GM23338 (cell line): ENCODE measurements around the gene CLOCK. TPM values are rescaled to one million over a fixed set of nuclear protein-coding genes. Genes with fewer than 3 reads are reported as not detected.

Experiments used
- ATAC-seq: fragments of 200-7000 bp; cut with Tn5 transposase; 3 replicates; pipeline ENCODE4 v1.9.1; 2020
- DNase-seq: peaks from one replicate; pipeline ENCODE4 v3.0.0-alpha.2; 2015; ENCODE audit warnings: low spot score
- H2AFZ ChIP-seq: fragments of 200-600 bp; sonication (generic); 2 replicates; pipeline ENCODE4 v1.8.0; 2016; ENCODE audit warnings: antibody characterized with exemption, mild to moderate bottlenecking, moderate library complexity
- H3F3A ChIP-seq: fragments of 200-600 bp; sonication (generic); replicated peaks from 2 replicates; pipeline ENCODE4 v1.8.0; 2017; ENCODE audit warnings: antibody characterized with exemption, mixed run types, low read depth
- H3K27ac ChIP-seq: fragments of 200-600 bp; sonication (generic); 2 replicates; pipeline ENCODE4 v1.6.1; 2016; ENCODE audit warnings: low read depth
- H3K27me3 ChIP-seq: fragments of 200-600 bp; sonication (generic); 2 replicates; pipeline ENCODE4 v1.8.0; 2016; ENCODE audit warnings: mild to moderate bottlenecking, mixed run types, moderate library complexity; ENCODE audit not compliant: insufficient read depth
- H3K36me3 ChIP-seq: fragments of 200-600 bp; sonication (generic); 2 replicates; pipeline ENCODE4 v1.8.0; 2016; ENCODE audit warnings: mild to moderate bottlenecking; ENCODE audit not compliant: insufficient read depth
- H3K4me1 ChIP-seq: fragments of 200-600 bp; sonication (generic); 2 replicates; pipeline ENCODE4 v1.8.0; 2016; ENCODE audit warnings: mild to moderate bottlenecking, moderate library complexity; ENCODE audit not compliant: insufficient read depth
- H3K4me2 ChIP-seq: fragments of 200-600 bp; sonication (generic); 2 replicates; pipeline ENCODE4 v1.7.1; 2017; ENCODE audit warnings: mixed run types
- H3K4me3 ChIP-seq: fragments of 200-600 bp; sonication (generic); 2 replicates; pipeline ENCODE4 v1.6.1; 2016; ENCODE audit warnings: mixed run types
- H3K79me2 ChIP-seq: fragments of 200-600 bp; sonication (generic); replicated peaks from 2 replicates; pipeline ENCODE4 v1.8.0; 2017; ENCODE audit warnings: mild to moderate bottlenecking; ENCODE audit not compliant: insufficient read depth
- H3K9me2 ChIP-seq: fragments of 200-600 bp; sonication (generic); 2 replicates; pipeline ENCODE4 v1.8.0; 2017; ENCODE audit not compliant: insufficient read depth
- H4K20me1 ChIP-seq: fragments of 200-600 bp; sonication (generic); replicated peaks from 2 replicates; pipeline ENCODE4 v1.8.0; 2017; ENCODE audit warnings: mild to moderate bottlenecking; ENCODE audit not compliant: insufficient read depth
- H3K27ac Mint-ChIP-seq: 2 replicates; pipeline ENCODE4 v1.8.0; 2020; ENCODE audit warnings: inconsistent platforms, mild to moderate bottlenecking, moderate library complexity, mixed read lengths
- H3K27me3 Mint-ChIP-seq: 3 replicates; pipeline ENCODE4 v1.8.0; 2022; ENCODE audit warnings: low read depth, mild to moderate bottlenecking, moderate library complexity, mixed read lengths, inconsistent platforms; ENCODE audit not compliant: insufficient read depth, poor library complexity
- H3K36me3 Mint-ChIP-seq: 3 replicates; pipeline ENCODE4 v1.8.0; 2021; ENCODE audit warnings: low read depth, mild to moderate bottlenecking, inconsistent platforms, moderate library complexity, mixed read lengths
- H3K4me1 Mint-ChIP-seq: 3 replicates; pipeline ENCODE4 v1.8.0; 2020; ENCODE audit warnings: mild to moderate bottlenecking, inconsistent platforms, mixed read lengths
- H3K4me3 Mint-ChIP-seq: 3 replicates; pipeline ENCODE4 v1.8.0; 2021; ENCODE audit warnings: moderate library complexity, mild to moderate bottlenecking, inconsistent platforms, mixed read lengths
- H3K9me3 Mint-ChIP-seq: 3 replicates; pipeline ENCODE4 v1.8.0; 2020; ENCODE audit warnings: moderate library complexity, mild to moderate bottlenecking, inconsistent platforms, mixed read lengths
- CREB1 ChIP-seq: fragments of 250-450 bp; sonication (Bioruptor Pico); IDR thresholded peaks from 2 replicates; pipeline ENCODE4 v1.5.0; 2020; ENCODE audit warnings: low read depth, mild to moderate bottlenecking, moderate library complexity
- CTCF ChIP-seq, 2 experiments: fragments of 200-600 bp in 1 of 2; sonication (generic) in 1 of 2; conservative IDR thresholded peaks; 2 replicates each; pipeline versions ENCODE4 v1.5.1 to v1.6.1; 2016 to 2017; ENCODE audit warnings: antibody characterized with exemption in 2 of 2, low read depth in 2 of 2, mild to moderate bottlenecking in 2 of 2, moderate library complexity in 1 of 2
- EZH2 ChIP-seq: fragments of 200-600 bp; sonication (generic); IDR thresholded peaks from one replicate; pipeline ENCODE4 v1.8.0; 2017; ENCODE audit warnings: antibody characterized with exemption, mild to moderate bottlenecking, low read depth; ENCODE audit not compliant: unreplicated experiment
- EZH2phosphoT487 ChIP-seq: fragments of 200-600 bp; sonication (generic); IDR thresholded peaks from one replicate; pipeline ENCODE4 v1.8.1; 2018; ENCODE audit warnings: antibody characterized with exemption; ENCODE audit not compliant: unreplicated experiment
- JUNB ChIP-seq: IDR thresholded peaks from one replicate; pipeline ENCODE4 v1.6.1; 2016; ENCODE audit warnings: antibody characterized with exemption; ENCODE audit not compliant: unreplicated experiment
- NANOG ChIP-seq: IDR thresholded peaks from 2 replicates; pipeline ENCODE4 v1.6.1; 2016; ENCODE audit warnings: antibody characterized with exemption, borderline replicate concordance
- POLR2AphosphoS5 ChIP-seq: IDR thresholded peaks from 2 replicates; pipeline ENCODE4 v1.6.1; 2016; ENCODE audit warnings: antibody characterized with exemption, low read depth
- STAT1 ChIP-seq: IDR thresholded peaks from one replicate; pipeline ENCODE4 v1.6.1; 2016; ENCODE audit warnings: antibody characterized with exemption; ENCODE audit not compliant: unreplicated experiment
- ZNF114 ChIP-seq: fragments of 250-450 bp; sonication (Bioruptor Pico); IDR thresholded peaks from 2 replicates; pipeline ENCODE4 v1.5.0; 2020; ENCODE audit warnings: mild to moderate bottlenecking, moderate library complexity
- ZNF331 ChIP-seq: fragments of 250-450 bp; sonication (Bioruptor Pico); IDR thresholded peaks from 2 replicates; pipeline ENCODE4 v1.5.0; 2020; ENCODE audit warnings: low read depth, mild to moderate bottlenecking, moderate library complexity
- ZNF462 ChIP-seq: fragments of 250-450 bp; sonication (Bioruptor Pico); IDR thresholded peaks from 2 replicates; pipeline ENCODE4 v1.5.0; 2020; ENCODE audit warnings: mild to moderate bottlenecking, moderate library complexity
- polyA plus RNA-seq: library from polyadenylated mRNA; unstranded; fragments of >200 nt; fragmentation: Nextera tagmentation; extraction: Ambion mirVana; gene quantifications from 2 replicates; pipeline ENCODE4 v1.2.1, GENCODE V29; 2016
- total RNA-seq: library from RNA; depleted of rRNA; stranded (reverse); fragments of >200 nt; shearing (Covaris generic); gene quantifications from 2 replicates; pipeline ENCODE4 v1.2.3, GENCODE V29; 2014
- TF ChIP-seq, protein P1 (sequence below): IDR thresholded peaks from one replicate; pipeline ENCODE4 v1.6.1; 2018; ENCODE audit warnings: antibody characterized with exemption; ENCODE audit not compliant: unreplicated experiment
- TF ChIP-seq, protein P2 (sequence below): IDR thresholded peaks from 2 replicates; pipeline ENCODE4 v1.6.1; 2016; ENCODE audit warnings: antibody characterized with exemption

The CLOCK gene
- total and polyA plus RNA-seq, 2 experiments from 2014 or later = 17.1 to 28.8 TPM

GRCh38 chr4:55396308-55397125, 150.2 kb downstream of the CLOCK start:
- no peaks in the 10 kb centered on the region; the same call in 1 of the 3 replicates for H3K9me3 Mint-ChIP-seq
- Histone ChIP-seq H3K27me3 (no peaks in the 10 kb centered on the region), H4K20me1 (peaks cover 41% of the 10 kb centered on the region), H3K36me3 (peaks cover 9% of the 10 kb centered on the region; the same call in 1 of the 2 replicates), H3K4me2 (peak overlapping the region; percentile 87), H3K4me3 (peak overlapping the region; percentile 92), H3F3A (no peaks in the 10 kb centered on the region), H3K9me2 (no peaks in the 10 kb centered on the region), H2AFZ (no peak overlapping the region), H3K27ac (peak overlapping the region; percentile 87), H3K79me2 (peaks cover 54% of the 10 kb centered on the region), H3K4me1 (peaks cover 22% of the 10 kb centered on the region)
- H3K36me3 Mint-ChIP-seq = peaks cover 37% of the 10 kb centered on the region
- peak overlapping the region; percentile 94 for H3K4me3 Mint-ChIP-seq
- DNase-seq = peak; percentile 73
- TF ChIP-seq CTCF (conservative IDR thresholded peaks at IDR 0.05; ENCODE audit: low read depth in 2 of 2) = no peak
- TF ChIP-seq ZNF114 (CRISPR knock-in tag) = no peak
- no peak for TF ChIP-seq STAT1
- TF ChIP-seq POLR2AphosphoS5 = no peak
- TF ChIP-seq EZH2phosphoT487 = no peak
- no peak for TF ChIP-seq CREB1 (CRISPR knock-in tag)
- TF ChIP-seq NANOG = no peak
- TF ChIP-seq ZNF462 = no peak
- TF ChIP-seq JUNB = no peak
- TF ChIP-seq, protein P1, sequence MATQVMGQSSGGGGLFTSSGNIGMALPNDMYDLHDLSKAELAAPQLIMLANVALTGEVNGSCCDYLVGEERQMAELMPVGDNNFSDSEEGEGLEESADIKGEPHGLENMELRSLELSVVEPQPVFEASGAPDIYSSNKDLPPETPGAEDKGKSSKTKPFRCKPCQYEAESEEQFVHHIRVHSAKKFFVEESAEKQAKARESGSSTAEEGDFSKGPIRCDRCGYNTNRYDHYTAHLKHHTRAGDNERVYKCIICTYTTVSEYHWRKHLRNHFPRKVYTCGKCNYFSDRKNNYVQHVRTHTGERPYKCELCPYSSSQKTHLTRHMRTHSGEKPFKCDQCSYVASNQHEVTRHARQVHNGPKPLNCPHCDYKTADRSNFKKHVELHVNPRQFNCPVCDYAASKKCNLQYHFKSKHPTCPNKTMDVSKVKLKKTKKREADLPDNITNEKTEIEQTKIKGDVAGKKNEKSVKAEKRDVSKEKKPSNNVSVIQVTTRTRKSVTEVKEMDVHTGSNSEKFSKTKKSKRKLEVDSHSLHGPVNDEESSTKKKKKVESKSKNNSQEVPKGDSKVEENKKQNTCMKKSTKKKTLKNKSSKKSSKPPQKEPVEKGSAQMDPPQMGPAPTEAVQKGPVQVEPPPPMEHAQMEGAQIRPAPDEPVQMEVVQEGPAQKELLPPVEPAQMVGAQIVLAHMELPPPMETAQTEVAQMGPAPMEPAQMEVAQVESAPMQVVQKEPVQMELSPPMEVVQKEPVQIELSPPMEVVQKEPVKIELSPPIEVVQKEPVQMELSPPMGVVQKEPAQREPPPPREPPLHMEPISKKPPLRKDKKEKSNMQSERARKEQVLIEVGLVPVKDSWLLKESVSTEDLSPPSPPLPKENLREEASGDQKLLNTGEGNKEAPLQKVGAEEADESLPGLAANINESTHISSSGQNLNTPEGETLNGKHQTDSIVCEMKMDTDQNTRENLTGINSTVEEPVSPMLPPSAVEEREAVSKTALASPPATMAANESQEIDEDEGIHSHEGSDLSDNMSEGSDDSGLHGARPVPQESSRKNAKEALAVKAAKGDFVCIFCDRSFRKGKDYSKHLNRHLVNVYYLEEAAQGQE = no peak
- no peak for TF ChIP-seq ZNF331 (CRISPR knock-in tag)
- TF ChIP-seq EZH2 = no peak
- TF ChIP-seq, protein P2, sequence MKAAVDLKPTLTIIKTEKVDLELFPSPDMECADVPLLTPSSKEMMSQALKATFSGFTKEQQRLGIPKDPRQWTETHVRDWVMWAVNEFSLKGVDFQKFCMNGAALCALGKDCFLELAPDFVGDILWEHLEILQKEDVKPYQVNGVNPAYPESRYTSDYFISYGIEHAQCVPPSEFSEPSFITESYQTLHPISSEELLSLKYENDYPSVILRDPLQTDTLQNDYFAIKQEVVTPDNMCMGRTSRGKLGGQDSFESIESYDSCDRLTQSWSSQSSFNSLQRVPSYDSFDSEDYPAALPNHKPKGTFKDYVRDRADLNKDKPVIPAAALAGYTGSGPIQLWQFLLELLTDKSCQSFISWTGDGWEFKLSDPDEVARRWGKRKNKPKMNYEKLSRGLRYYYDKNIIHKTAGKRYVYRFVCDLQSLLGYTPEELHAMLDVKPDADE = no peak
- peak overlapping the region; percentile 85; the same call in 1 of the 2 replicates for H3K27ac Mint-ChIP-seq
- H3K27me3 Mint-ChIP-seq = peaks cover 4% of the 10 kb centered on the region
- peak; percentile 61 for ATAC-seq
- H3K4me1 Mint-ChIP-seq = peaks cover 24% of the 10 kb centered on the region
